Gastrocnemius medialis (tissue), 4 donors: Measurements from ENCODE around the gene HMGB1.

Experiments used
- POLR2A ChIP-seq, 2 donors: fragments of 450-650 bp; IDR thresholded peaks; one replicate each; pipeline ENCODE4 v1.6.1; 2017; ENCODE audit warnings: antibody characterized with exemption in 2 of 2, mild to moderate bottlenecking in 2 of 2, moderate library complexity in 2 of 2
- TF ChIP-seq, protein P1 (sequence below), 5 experiments: fragments of 450-650 bp in 3 of 5; fragments of 200-600 bp in 2 of 5; sonication (generic) in 2 of 5; IDR thresholded peaks in 4 of 5; conservative IDR thresholded peaks in 1 of 5; 1 replicate in 4 of 5; 2 replicates in 1 of 5; pipeline ENCODE4 v1.5.1; 2016 to 2019; ENCODE audit warnings: antibody characterized with exemption in 5 of 5, mild to moderate bottlenecking in 3 of 5, moderate library complexity in 3 of 5

DNA sequence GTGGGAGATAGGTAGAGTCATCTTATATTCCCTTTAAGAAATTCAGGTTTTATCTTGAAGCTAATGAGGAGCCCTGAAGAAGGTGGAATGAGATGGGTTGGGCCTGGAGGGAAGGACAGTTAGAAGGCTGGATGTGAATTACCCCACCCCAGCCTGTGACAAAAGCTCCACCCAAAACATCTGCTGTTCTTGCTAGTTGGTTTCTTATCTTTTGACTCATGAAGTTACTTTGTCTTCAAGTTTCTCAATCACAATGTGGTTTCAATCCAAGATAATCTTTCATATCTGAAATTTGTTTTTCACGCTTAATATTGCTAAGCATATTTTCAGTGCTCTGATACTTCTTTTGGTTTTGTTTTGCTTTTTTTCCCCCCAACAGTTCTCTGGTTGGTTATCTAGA lies 38.3 kb upstream of the HMGB1 start:
- TF ChIP-seq, protein P1, sequence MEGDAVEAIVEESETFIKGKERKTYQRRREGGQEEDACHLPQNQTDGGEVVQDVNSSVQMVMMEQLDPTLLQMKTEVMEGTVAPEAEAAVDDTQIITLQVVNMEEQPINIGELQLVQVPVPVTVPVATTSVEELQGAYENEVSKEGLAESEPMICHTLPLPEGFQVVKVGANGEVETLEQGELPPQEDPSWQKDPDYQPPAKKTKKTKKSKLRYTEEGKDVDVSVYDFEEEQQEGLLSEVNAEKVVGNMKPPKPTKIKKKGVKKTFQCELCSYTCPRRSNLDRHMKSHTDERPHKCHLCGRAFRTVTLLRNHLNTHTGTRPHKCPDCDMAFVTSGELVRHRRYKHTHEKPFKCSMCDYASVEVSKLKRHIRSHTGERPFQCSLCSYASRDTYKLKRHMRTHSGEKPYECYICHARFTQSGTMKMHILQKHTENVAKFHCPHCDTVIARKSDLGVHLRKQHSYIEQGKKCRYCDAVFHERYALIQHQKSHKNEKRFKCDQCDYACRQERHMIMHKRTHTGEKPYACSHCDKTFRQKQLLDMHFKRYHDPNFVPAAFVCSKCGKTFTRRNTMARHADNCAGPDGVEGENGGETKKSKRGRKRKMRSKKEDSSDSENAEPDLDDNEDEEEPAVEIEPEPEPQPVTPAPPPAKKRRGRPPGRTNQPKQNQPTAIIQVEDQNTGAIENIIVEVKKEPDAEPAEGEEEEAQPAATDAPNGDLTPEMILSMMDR (IDR thresholded peaks at IDR 0.05 in 4 of 5, conservative IDR thresholded peaks at IDR 0.05 in 1 of 5): no peak
- no peak for TF ChIP-seq POLR2A (IDR thresholded peaks at IDR 0.05)
